Measurements from ENCODE around the gene CDK14. TPM values are rescaled to one million over a fixed set of nuclear protein-coding genes. Genes with fewer than 3 reads are reported as not detected.

CDK14 gene
- total and polyA plus RNA-seq, 11 donors, result 2.9 to 37.7 (median 21.3) TPM

DNA sequence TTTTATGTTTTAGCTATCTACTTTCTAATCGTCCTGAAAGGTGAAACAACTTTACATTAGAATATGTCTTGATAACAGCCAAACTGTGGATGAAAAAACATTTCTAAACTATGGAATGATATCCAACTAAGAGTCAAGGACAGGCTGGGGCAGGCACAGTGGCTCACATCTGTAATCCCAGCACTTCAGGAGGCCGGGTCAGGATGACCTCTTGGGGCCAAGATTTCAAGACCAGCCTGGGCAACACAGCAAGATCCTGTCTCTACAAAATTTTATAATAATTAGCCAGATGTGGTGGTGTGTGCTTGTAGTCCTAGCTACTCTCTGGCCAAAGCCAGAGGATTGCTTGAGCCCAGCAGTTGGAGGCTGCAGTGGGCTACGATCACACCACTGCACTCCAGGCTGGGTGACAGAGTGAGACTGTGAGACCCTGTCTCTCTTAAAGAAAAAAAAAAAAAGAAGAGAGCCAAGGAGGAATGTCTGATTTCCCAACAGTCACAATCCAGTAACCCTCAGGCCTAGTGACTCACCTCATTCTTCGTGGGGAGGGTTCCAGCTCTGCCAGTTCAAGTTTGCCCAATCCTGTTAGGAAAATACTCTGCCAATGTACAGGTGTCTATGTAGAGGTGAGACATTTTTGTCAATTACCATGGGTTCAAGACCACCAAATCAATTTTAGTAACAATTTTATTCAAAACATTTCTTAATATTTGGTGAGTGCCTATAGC, 653.5 kb downstream of the CDK14 start:
- ATAC-seq, result no peak

GRCh38 chr7:91250706-91251105, 654.6 kb downstream of the CDK14 start:
- Histone ChIP-seq H3K9me3 (peaks cover 0 to 11% (median 0%) of the 10 kb centered on the region in 12 donors), H3K27ac (no peak overlapping the region), H3K4me3 (no peak overlapping the region), H3K4me1 (no peaks in the 10 kb centered on the region), H3K27me3 (no peaks in the 10 kb centered on the region), H3K36me3 (no peaks in the 10 kb centered on the region)
- DNase-seq (no peak), ATAC-seq (no peak)
- WGBS, 4 donors, result 87 to 95% (median 92%) methylated on average over 4 of the region's 4 CpGs
- intact Hi-C loops (cut with DNase I), result loop anchor here in 1 of 10 donors (10.0 kb wide), 1 partner anchor 156 kb away; no protein-coding TSS in a partner anchor
- TF ChIP-seq, protein P1, sequence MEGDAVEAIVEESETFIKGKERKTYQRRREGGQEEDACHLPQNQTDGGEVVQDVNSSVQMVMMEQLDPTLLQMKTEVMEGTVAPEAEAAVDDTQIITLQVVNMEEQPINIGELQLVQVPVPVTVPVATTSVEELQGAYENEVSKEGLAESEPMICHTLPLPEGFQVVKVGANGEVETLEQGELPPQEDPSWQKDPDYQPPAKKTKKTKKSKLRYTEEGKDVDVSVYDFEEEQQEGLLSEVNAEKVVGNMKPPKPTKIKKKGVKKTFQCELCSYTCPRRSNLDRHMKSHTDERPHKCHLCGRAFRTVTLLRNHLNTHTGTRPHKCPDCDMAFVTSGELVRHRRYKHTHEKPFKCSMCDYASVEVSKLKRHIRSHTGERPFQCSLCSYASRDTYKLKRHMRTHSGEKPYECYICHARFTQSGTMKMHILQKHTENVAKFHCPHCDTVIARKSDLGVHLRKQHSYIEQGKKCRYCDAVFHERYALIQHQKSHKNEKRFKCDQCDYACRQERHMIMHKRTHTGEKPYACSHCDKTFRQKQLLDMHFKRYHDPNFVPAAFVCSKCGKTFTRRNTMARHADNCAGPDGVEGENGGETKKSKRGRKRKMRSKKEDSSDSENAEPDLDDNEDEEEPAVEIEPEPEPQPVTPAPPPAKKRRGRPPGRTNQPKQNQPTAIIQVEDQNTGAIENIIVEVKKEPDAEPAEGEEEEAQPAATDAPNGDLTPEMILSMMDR (IDR thresholded peaks at IDR 0.05), result no peak
- no peak for TF ChIP-seq POLR2A (IDR thresholded peaks at IDR 0.05)

More for the DNA sequence above, 653.5 kb downstream of the CDK14 start:
- DNase-seq, result no peak
- Histone ChIP-seq H3K27ac (no peak overlapping the region), H3K9me3 (peaks cover 0 to 4% (median 0%) of the 10 kb centered on the region in 12 donors), H3K4me3 (no peak overlapping the region), H3K4me1 (no peaks in the 10 kb centered on the region), H3K27me3 (no peaks in the 10 kb centered on the region), H3K36me3 (no peaks in the 10 kb centered on the region)
- WGBS, 4 donors, result 83 to 86% (median 84%) methylated on average over 4 of the region's 4 CpGs
- intact Hi-C loops (cut with DNase I), result loop anchor here in 1 of 10 donors (10.0 kb wide), 1 partner anchor 155 kb away; no protein-coding TSS in a partner anchor
- TF ChIP-seq, protein P1 (IDR thresholded peaks at IDR 0.05), result no peak
- TF ChIP-seq POLR2A (IDR thresholded peaks at IDR 0.05), result no peak

- H3K9me3 ChIP-seq, result peaks cover 0 to 22% (median 2%) of the 10 kb centered on the region in 12 donors
- no peak overlapping the region for H3K27ac ChIP-seq
- no peak overlapping the region for H3K4me3 ChIP-seq
- no peaks in the 10 kb centered on the region for H3K27me3 ChIP-seq
- intact Hi-C loops (cut with DNase I), result loop anchor here in 1 of 10 donors (10.0 kb wide), 1 partner anchor 157 kb away; no protein-coding TSS in a partner anchor
- WGBS, 4 donors, result 91 to 100% (median 97%) methylated on average over 3 of the region's 3 CpGs
- ATAC-seq (no peak), DNase-seq (no peak)
- no peaks in the 10 kb centered on the region for H3K4me1 ChIP-seq
- no peaks in the 10 kb centered on the region for H3K36me3 ChIP-seq
- TF ChIP-seq POLR2A (IDR thresholded peaks at IDR 0.05), result no peak
- TF ChIP-seq, protein P1 (IDR thresholded peaks at IDR 0.05), result no peak
These were observed 655.8 kb downstream of the CDK14 start for GRCh38 chr7:91251877-91252276.

Other genes starting within 250 kb of the CDK14 start
- gene GTPBP10, start 249.6 kb upstream of the CDK14 start, total RNA-seq, result 10 to 100 TPM in 8 of 9 donors, 1 to 10 TPM in 1; 8.2 to 28.4 (median 20.0) TPM
- 10 to 100 TPM; 15.5 to 16.8 TPM for gene GTPBP10, start 249.6 kb upstream of the CDK14 start, polyA plus RNA-seq
- gene CLDN12, start 192.9 kb upstream of the CDK14 start, total RNA-seq, result 10 to 100 TPM; 20.7 to 45.2 (median 32.2) TPM
- 10 to 100 TPM; 22.3 to 23.6 TPM for gene CLDN12, start 192.9 kb upstream of the CDK14 start, polyA plus RNA-seq
- not detected for gene PTTG1IP2, start 126.7 kb upstream of the CDK14 start, total RNA-seq
- gene PTTG1IP2, start 126.7 kb upstream of the CDK14 start, polyA plus RNA-seq, result not detected

All from heart left ventricle (tissue), 16 donors.